GM12873 (cell line): ENCODE measurements around the gene FAH.

ENCODE experiments used
- CTCF ChIP-seq: IDR thresholded peaks from 2 replicates; pipeline ENCODE4 v1.5.1; 2012; ENCODE audit warnings: low read depth, mild to moderate bottlenecking, moderate library complexity, low read length, control low read depth; ENCODE audit not compliant: insufficient read depth; ENCODE audit errors: missing control alignments

The FAH gene

GRCh38 chr15:80152896-80153876 lies at the start of gene FAH:
Gene FAH, plus strand, starts transcription at chr15:80152999. Its CDS starts 56 bp downstream, at chr15:80153055.
- TF ChIP-seq CTCF, result no peak

- TF ChIP-seq CTCF, result no peak
Measured at GRCh38 chr15:80105193-80105592, 47.6 kb upstream of the FAH start.

GRCh38 chr15:80105595-80105994 lies 47.2 kb upstream of the FAH start:
- no peak for TF ChIP-seq CTCF

GRCh38 chr15:80106051-80106450 lies 46.7 kb upstream of the FAH start:
- no peak for TF ChIP-seq CTCF

- no peak for TF ChIP-seq CTCF
Measured at GRCh38 chr15:80107204-80107603, 45.6 kb upstream of the FAH start.

- TF ChIP-seq CTCF, result no peak
Measured at GRCh38 chr15:80107774-80108173, 45.0 kb upstream of the FAH start.

- TF ChIP-seq CTCF, result no peak
Measured at GRCh38 chr15:80109388-80109787, 43.4 kb upstream of the FAH start.
